ENCODE results near the gene CTXND2.

GRCh38 chr1:150954708-150955107, 67.8 kb downstream of the CTXND2 start:
- TF ChIP-seq POLR2A (IDR thresholded peaks at IDR 0.05; ENCODE audit: low read depth, low read length) (no peak), TAF1 (IDR thresholded peaks at IDR 0.05; ENCODE audit: low read depth, low read length) (no peak)
